CD4-positive, alpha-beta T cell treated with Interleukin-2 at 100 ng/mL for 4 hours (primary cell): ENCODE data around the gene PCGF5.
"Not testable (repeated sequence)": the region's sequence is repeated elsewhere in the genome, so short reads cannot be mapped to it uniquely, and the experiment has no call there.

Source experiments
- DNase-seq: peaks from one replicate; pipeline ENCODE4 v3.0.0-alpha.2; 2020; ENCODE audit warnings: low spot score

Gene PCGF5

GRCh38 chr10:91220194-91220953, at the start of gene PCGF5:
Gene PCGF5, plus strand, starts transcription at chr10:91220663. Its CDS starts 2,209 bp downstream, at chr10:91222872.
- peak; percentile 94 for DNase-seq

DNA sequence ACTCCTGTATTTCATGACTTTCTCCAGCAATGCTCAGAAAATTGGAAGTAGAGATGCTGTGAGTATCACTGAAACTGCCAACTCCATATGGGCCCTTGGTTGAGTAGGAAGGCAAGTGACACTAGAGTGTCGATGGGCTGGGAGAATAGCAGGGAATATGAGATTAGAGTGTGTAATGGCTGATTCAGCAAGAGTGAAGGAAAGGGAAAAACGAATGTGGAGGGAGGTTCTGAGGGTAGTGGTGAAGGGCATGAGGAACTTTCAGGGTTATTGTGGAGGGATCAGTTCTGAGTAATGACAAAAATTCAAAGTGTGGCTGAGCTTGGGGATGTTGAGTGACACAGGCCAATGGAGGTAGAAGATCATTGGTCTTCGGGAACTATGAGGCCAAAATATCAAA, 49.0 kb upstream of the PCGF5 start:
- DNase-seq: no peak

DNA sequence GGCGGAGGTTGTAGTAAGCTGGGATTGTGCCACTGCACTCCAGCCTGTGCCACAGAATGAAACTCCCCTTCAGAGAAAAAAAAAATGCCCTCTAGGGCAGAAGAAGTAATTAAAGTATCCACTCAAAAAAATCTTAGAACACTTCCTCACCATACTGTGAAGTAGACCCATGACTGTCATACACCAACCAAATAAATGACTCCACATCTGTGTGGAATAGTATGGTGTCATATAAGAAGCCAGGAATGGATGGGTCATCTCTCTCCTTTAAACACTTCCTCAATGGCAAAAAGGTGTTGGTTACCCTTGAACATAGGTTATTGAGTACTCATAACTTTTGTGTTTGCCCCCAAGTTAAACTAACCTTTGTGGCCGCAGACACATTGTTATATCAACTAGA, 48.1 kb upstream of the PCGF5 start:
- no peak for DNase-seq

GRCh38 chr10:91185239-91185875, 35.1 kb upstream of the PCGF5 start:
- DNase-seq: no peak

DNA sequence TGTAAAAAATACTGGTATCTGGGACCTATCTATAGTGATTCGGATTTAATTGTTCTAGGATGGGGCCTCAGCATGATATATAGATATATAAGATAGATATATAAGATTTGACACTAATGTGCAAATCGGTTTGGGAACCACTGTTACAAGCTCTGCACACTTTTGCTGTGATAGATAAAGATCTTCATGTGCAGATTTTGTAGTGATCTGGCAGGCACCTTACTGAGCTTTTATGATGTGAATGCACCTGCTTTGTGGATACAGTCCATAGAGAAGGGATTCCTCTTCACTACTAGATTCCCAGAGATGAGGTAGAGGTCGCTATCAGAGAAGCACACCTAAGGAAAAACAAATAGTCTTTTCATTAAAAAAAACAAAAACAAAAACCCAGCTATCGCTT, 33.3 kb upstream of the PCGF5 start:
- no peak for DNase-seq

DNA sequence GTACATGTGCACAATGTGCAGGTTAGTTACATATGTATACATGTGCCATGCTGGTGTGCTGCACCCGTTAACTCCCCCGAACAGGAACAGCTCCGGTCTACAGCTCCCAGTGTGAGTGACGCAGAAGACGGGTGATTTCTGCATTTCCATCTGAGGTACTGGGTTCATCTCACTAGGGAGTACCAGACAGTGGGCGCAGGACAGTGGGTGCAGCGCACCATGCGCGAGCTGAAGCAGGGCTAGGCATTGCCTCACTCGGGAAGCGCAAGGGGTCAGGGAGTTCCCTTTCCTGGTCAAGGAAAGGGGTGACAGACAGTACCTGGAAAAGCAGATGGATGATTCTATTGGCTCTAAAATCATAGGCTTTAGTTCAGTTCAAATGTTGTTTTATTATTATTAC, 32.5 kb upstream of the PCGF5 start:
- DNase-seq: not testable (repeated sequence)

DNA sequence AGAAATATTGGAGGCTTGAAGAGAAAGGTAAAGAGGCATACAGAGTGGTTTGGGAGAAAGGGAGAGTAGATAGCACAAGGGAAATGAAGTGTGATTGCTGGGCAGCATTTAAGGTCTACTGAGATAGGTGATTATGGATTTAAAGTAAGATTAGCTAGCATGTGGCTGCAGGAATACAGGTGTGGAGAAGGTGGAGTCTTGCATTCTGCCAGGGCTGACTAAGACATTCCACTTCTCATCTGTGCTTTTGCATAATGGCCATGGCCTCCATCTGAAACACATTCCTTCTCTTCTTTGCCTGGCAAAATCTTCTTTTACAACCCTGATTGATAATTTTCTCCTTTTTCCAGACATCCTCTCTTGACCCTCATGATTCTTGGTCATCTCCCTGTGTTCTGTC, 31.6 kb upstream of the PCGF5 start:
- DNase-seq: no peak

- DNase-seq: no peak
Measured at GRCh38 chr10:91190388-91190870, 30.0 kb upstream of the PCGF5 start.

GRCh38 chr10:91190876-91191583, 29.4 kb upstream of the PCGF5 start:
- peak; percentile 30 for DNase-seq

- DNase-seq: no peak
Measured at GRCh38 chr10:91191584-91191919, 28.9 kb upstream of the PCGF5 start.

DNA sequence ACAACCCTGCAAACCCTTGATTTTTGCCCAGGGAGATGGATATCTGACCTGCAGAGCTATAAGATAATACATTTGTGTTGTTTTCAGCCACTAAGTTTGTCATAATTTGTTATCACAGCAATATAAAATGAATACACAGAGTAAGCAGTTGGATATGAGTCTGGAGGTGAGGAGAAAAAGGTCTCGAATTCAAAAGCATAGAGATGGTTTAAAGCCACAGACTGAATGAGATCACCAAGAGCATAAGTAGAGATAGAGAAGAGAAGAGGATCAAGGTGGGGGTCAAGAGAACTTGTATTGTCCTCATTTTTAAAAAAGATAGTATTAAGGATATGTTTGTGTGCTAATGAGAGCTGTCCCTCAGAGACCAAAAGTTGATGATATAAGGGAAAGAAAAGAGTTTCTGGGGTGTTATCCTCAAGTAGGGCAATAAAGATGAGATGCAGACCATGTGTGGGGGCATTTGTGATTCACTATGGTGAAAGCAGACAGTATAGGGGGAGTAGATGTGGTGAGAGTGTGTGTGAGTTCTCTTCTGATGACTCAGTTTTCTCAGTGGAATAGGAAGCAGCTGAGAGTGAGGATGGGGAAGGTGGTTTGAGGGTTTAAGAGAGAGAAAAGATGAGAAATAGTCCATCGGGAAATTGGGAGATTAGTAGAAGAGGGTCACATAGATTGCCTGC, 25.8 kb upstream of the PCGF5 start:
- peak; percentile 55 for DNase-seq

DNA sequence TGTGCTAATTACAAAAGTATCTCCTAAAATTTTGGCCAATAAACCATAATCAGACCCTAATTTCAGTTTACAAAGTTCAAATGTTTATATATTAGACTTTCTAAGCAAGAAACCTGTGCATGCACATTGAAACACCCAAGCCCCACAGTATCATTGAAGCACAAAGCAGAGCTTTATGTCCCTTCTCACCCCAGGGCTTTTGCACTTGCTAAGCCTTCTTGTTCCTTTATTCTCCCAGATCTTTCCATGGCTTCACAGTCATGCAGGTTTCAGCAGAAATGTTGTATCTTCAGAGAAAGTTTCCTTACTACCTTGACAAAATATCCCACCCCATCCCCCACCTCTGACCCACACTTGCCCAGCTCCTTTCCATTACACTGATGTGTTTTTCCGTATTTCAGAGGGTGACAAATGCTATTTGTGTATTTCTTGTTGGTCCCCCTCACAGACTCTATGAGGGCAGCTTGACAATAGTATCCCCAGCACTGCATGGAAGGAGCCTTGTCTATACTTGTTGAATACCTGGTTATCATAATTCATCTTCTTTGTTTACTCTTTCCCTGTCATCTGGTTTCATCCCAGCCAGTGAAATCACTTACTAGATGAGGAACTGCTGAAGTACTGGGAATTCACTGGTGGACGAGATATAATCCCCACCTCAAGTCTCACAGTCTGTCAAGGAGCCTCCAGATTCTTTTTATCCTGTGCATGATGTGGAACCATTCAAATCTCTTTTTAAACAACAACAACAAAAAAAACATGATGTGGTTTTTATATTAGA, 24.0 kb upstream of the PCGF5 start:
- no peak for DNase-seq

GRCh38 chr10:91197127-91197526, 23.3 kb upstream of the PCGF5 start:
- DNase-seq: no peak

GRCh38 chr10:91198781-91199180, 21.7 kb upstream of the PCGF5 start:
- DNase-seq: peak; percentile 56

DNA sequence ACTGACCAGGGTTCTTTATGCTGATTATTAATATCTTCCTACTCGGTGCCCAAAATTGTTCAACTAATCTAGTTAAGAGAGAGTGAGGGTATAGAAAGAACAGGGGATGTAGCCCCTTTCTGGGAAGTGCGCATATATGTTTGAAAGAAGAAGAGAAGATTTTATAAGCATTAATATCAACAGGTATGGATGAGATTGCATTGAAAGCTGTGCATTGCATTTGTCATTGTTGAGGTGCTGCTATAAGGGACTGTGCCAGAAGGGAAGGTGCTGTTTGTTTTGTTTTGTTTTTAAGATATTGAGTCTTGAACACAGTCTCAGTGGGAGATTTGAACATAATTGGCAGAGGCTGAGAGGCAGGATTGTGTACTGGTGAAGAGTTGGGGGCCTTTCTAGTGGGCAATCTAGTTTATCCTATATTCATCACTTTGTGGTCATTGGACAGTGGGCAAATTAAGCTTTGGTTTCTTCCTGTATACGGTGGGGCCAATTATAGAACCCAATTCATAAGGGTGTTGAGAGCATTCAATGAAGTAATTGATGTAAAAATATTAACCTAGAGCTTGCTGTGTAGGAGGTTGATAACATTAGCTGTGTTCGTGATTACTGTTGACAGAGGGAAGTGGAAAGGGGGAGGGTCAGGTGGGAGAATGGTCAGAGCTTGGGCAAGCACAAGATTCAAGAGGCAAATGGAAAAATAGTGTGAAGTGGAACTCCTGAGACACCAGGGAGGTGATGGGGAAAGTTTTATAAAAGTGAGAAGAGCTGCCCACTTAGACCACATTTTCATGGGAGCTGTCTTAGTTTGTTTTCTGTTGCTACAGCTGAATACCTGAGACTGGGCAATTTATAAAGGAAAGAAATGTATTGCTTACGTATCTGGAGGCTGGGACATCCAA, 19.9 kb upstream of the PCGF5 start:
- no peak for DNase-seq

DNA sequence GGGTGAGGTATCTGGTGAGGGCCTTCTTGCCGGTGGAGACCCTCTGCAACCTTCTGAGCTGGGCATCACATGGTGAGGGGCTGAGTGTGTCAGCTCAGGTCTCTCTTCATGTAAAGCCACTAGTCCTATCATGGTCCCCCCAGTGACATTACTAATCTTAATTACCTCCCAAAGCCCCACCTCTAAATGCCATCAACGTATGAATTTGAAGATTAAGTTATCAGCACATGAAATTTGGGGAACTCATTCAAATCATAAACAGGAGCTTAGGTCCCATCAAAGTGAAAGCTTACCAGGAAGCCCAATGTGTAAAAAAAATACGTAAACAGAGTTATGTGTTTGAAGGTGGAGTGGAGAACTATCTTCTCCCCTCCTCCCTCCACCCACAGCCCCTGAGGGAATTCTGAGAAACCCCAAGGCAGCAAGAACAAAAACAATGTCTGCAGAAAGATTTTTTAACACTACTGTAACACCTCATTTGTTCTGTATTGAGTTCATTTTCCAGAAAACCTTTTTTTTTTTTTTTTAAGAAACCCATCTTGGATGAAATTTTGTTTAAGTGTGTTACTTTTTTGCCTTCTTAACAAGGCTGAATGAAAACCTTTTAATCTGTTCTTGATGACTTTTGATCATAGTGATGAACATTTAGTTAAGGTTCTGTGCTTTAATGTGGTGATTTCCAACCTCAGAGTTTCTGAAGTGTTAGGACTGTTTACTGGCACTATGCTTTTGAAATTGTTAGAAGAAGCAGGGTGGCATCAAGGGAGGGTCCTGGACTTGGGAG, 19.1 kb upstream of the PCGF5 start:
- peak; percentile 84 for DNase-seq

DNA sequence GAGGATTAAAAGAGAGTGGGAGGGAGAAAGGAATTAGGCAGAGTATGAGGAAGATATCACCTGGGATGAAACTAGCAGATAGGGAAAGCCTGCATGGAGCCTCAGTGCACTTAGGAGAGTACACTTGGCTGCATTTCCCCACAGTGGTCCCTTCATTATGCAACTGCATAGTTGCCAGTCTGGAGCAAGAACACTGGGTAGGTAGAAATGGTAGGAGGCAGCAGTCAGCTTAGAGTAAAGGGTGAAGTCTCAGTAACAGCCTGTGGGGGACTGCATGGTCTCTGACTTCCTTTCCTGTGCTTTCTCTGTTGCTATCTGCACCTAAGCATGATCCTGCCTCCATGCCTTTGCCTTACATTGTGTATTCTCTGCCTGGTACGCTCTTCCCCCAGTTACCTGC, 14.0 kb upstream of the PCGF5 start:
- no peak for DNase-seq

- no peak for DNase-seq
Measured at GRCh38 chr10:91206837-91207474, 13.5 kb upstream of the PCGF5 start.

GRCh38 chr10:91208642-91209041, 11.8 kb upstream of the PCGF5 start:
- no peak for DNase-seq
